MM.1S (cell line): Measurements from ENCODE around the gene CTDSP2.

Source experiments
- EZH2 ChIP-seq: fragments of 300-600 bp; sonication (generic); optimal IDR thresholded peaks from 2 replicates; pipeline ENCODE3; 2017; ENCODE audit warnings: low read depth, mild to moderate bottlenecking, antibody characterized with exemption, low read length, mixed read lengths
- TF ChIP-seq, protein P1 (sequence below): fragments of 300-600 bp; sonication (generic); IDR thresholded peaks from 2 replicates; pipeline ENCODE4 v1.5.1; 2016; ENCODE audit warnings: antibody characterized with exemption, low read length, mixed read lengths

DNA sequence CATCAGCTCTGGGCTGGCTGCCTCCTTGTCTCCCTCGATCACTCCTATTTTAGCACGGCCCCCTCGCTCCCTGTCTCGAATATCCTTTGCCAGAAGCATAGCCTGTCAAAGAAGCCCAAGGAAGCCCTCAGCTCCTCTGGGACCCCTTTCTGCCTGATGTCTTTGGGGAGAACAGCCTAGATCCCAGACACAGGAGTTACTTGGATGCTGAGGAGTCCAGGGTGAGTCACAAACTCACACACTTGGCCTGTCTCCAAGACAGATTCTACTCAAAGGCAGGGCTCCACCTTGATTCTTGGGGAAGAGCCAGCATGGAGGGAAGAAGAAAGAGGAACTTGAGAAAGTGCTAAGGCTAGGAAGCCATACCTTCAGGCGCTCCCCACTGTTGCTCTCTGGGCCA, 36.1 kb downstream of the CTDSP2 start:
- TF ChIP-seq, protein P1, sequence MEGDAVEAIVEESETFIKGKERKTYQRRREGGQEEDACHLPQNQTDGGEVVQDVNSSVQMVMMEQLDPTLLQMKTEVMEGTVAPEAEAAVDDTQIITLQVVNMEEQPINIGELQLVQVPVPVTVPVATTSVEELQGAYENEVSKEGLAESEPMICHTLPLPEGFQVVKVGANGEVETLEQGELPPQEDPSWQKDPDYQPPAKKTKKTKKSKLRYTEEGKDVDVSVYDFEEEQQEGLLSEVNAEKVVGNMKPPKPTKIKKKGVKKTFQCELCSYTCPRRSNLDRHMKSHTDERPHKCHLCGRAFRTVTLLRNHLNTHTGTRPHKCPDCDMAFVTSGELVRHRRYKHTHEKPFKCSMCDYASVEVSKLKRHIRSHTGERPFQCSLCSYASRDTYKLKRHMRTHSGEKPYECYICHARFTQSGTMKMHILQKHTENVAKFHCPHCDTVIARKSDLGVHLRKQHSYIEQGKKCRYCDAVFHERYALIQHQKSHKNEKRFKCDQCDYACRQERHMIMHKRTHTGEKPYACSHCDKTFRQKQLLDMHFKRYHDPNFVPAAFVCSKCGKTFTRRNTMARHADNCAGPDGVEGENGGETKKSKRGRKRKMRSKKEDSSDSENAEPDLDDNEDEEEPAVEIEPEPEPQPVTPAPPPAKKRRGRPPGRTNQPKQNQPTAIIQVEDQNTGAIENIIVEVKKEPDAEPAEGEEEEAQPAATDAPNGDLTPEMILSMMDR = no peak
- TF ChIP-seq EZH2 = no peak
